Left ventricle myocardium superior (tissue), 1 donor: Measurements from ENCODE around the gene CLDN9. TPM values are rescaled to one million over a fixed set of nuclear protein-coding genes. Genes with fewer than 3 reads are reported as not detected.

Source experiments
- ATAC-seq: fragments of 200-7000 bp; cut with Tn5 transposase; one replicate; pipeline ENCODE4 v1.9.1; 2020; ENCODE audit warnings: mild to moderate bottlenecking, moderate library complexity
- DNase-seq: peaks from one replicate; pipeline ENCODE4 v3.0.0-alpha.2; 2020
- intact Hi-C: fragments of 100-400 bp; cut with micrococcal nuclease; formaldehyde crosslinking; loops from one replicate; pipeline ENCODE4 v1.11.0; 2022
- total RNA-seq: library from RNA; stranded (reverse); fragmentation: NEBNext Ultra II Directional; extraction: Animal tissue kit (Norgen Biotek cat#: 25700); gene quantifications from one replicate; pipeline ENCODE4 v1.2.1, GENCODE V29; 2021
- donor health status: DM: no; HTN: yes; CAD: no; lungs with severe emphysema.

Gene CLDN9
- total RNA-seq, 1 donor from 2014 or later: 1.2 TPM

- DNase-seq (no peak), ATAC-seq (no peak)
- intact Hi-C loops: no loop called here
These were observed 47.8 kb downstream of the CLDN9 start for GRCh38 chr16:3060339-3061127.

- DNase-seq: no peak
- intact Hi-C loops: no loop called here
- ATAC-seq: no peak
These were observed 49.8 kb downstream of the CLDN9 start for GRCh38 chr16:3062553-3062952.

GRCh38 chr16:3063625-3064386 is 51.1 kb downstream of the CLDN9 start:
- DNase-seq: no peak
- intact Hi-C loops: no loop called here
- ATAC-seq: no peak

Other genes starting within 250 kb of the CLDN9 start
- 325 TPM for gene ELOB, start 235.6 kb upstream of the CLDN9 start, total RNA-seq
- not detected for gene PRSS33, start 225.4 kb upstream of the CLDN9 start, total RNA-seq
- not detected for gene PRSS41, start 214.5 kb upstream of the CLDN9 start, total RNA-seq
- gene PRSS21, start 195.7 kb upstream of the CLDN9 start, total RNA-seq: not detected
- 0.37 TPM for gene ZG16B, start 182.6 kb upstream of the CLDN9 start, total RNA-seq
- not detected for gene PRSS22, start 154.8 kb upstream of the CLDN9 start, total RNA-seq
- 28.6 TPM for gene FLYWCH2, start 129.7 kb upstream of the CLDN9 start, total RNA-seq
- 36.1 TPM for gene FLYWCH1, start 101.0 kb upstream of the CLDN9 start, total RNA-seq
- gene KREMEN2, start 48.6 kb upstream of the CLDN9 start, total RNA-seq: not detected
- 7.9 TPM for gene PAQR4, start 43.6 kb upstream of the CLDN9 start, total RNA-seq
- gene PKMYT1, start 32.5 kb upstream of the CLDN9 start, total RNA-seq: 0.55 TPM
- not detected for gene CLDN6, start 5.3 kb downstream of the CLDN9 start, total RNA-seq
- gene TNFRSF12A, start 7.4 kb downstream of the CLDN9 start, total RNA-seq: 17.7 TPM
- 61.1 TPM for gene HCFC1R1, start 11.0 kb downstream of the CLDN9 start, total RNA-seq
- 11.3 TPM for gene THOC6, start 11.1 kb downstream of the CLDN9 start, total RNA-seq
- gene BICDL2, start 24.0 kb downstream of the CLDN9 start, total RNA-seq: not detected
- gene MMP25, start 33.6 kb downstream of the CLDN9 start, total RNA-seq: 2.8 TPM
- 46.0 TPM for gene IL32, start 52.7 kb downstream of the CLDN9 start, total RNA-seq
- gene ZSCAN10, start 86.4 kb downstream of the CLDN9 start, total RNA-seq: not detected
- 8.8 TPM for gene ZNF205, start 99.7 kb downstream of the CLDN9 start, total RNA-seq
- gene ZNF213, start 122.1 kb downstream of the CLDN9 start, total RNA-seq: 7.1 TPM
- not detected for gene OR1F1, start 175.3 kb downstream of the CLDN9 start, total RNA-seq
- gene ZNF200, start 222.2 kb downstream of the CLDN9 start, total RNA-seq: 5.7 TPM
- gene MEFV, start 243.7 kb downstream of the CLDN9 start, total RNA-seq: 0.62 TPM